GM21367 (cell line): Measurements from ENCODE around the gene ZDHHC1.
"Not testable (repeated sequence)": the region's sequence is repeated elsewhere in the genome, so short reads cannot be mapped to it uniquely, and the experiment has no call there.

ENCODE experiments used
- ATAC-seq: cut with Tn5 transposase; IDR thresholded peaks from one replicate; pipeline ENCODE4 v1.9.1; 2021; ENCODE audit not compliant: unreplicated experiment

The ZDHHC1 gene

GRCh38 chr16:67364600-67365235 lies 51.6 kb downstream of the ZDHHC1 start:
- no peak for ATAC-seq

- no peak for ATAC-seq
Measured at GRCh38 chr16:67361038-67361437, 55.2 kb downstream of the ZDHHC1 start.

GRCh38 chr16:67359540-67360269 lies 56.6 kb downstream of the ZDHHC1 start:
- not testable (repeated sequence) for ATAC-seq

- ATAC-seq: no peak
Measured at GRCh38 chr16:67357561-67357960, 58.7 kb downstream of the ZDHHC1 start.

- no peak for ATAC-seq
Measured at GRCh38 chr16:67356396-67356795, 59.9 kb downstream of the ZDHHC1 start.

- not testable (repeated sequence) for ATAC-seq
Measured at GRCh38 chr16:67352463-67352862, 63.8 kb downstream of the ZDHHC1 start.

- ATAC-seq: no peak
Measured at GRCh38 chr16:67350324-67350723, 66.0 kb downstream of the ZDHHC1 start.

- no peak for ATAC-seq
Measured at GRCh38 chr16:67349172-67349571, 67.1 kb downstream of the ZDHHC1 start.

- no peak for ATAC-seq
Measured at GRCh38 chr16:67346341-67346740, 69.9 kb downstream of the ZDHHC1 start.

- ATAC-seq: no peak
Measured at GRCh38 chr16:67345401-67345800, 70.9 kb downstream of the ZDHHC1 start.
